Small intestine (tissue), 7 donors: ENCODE data around the gene SDR9C7. TPM values are rescaled to one million over a fixed set of nuclear protein-coding genes. Genes with fewer than 3 reads are reported as not detected.
A peak's percentile ranks its signal among the peaks of the same experiment; 100 is the strongest.
"Not testable (repeated sequence)": the region's sequence is repeated elsewhere in the genome, so short reads cannot be mapped to it uniquely, and the experiment has no call there.

Experiments used
- DNase-seq, 2 donors: peaks; one replicate each; pipeline versions ENCODE4 v3.0.0 to v3.0.0-alpha.2; 2013
- FAIRE-seq: peaks from 2 replicates; lab custom pipeline; 2012; peaks lifted over from hg19 to GRCh38; lab: Jason Lieb, UNC
- H3K27ac ChIP-seq, 3 donors: one replicate each; pipeline ENCODE4 v1.5.1; 2013; ENCODE audit warnings: low read length in 2 of 3, mild to moderate bottlenecking in 2 of 3, control low read depth in 1 of 3, inconsistent platforms in 1 of 3, low read depth in 1 of 3, moderate library complexity in 1 of 3
- H3K27me3 ChIP-seq, 3 donors: one replicate each; pipeline ENCODE4 v1.6.1; 2013; ENCODE audit warnings: low read length in 3 of 3, inconsistent platforms in 1 of 3; ENCODE audit not compliant: control insufficient read depth in 3 of 3, insufficient read depth in 3 of 3
- H3K36me3 ChIP-seq, 3 donors: one replicate each; pipeline ENCODE4 v1.6.1; 2013; ENCODE audit warnings: low read length in 3 of 3, inconsistent platforms in 1 of 3, low read depth in 1 of 3, mild to moderate bottlenecking in 1 of 3, moderate library complexity in 1 of 3; ENCODE audit not compliant: control insufficient read depth in 3 of 3, insufficient read depth in 2 of 3
- H3K4me1 ChIP-seq, 3 donors: one replicate each; pipeline ENCODE4 v1.6.1; 2013; ENCODE audit warnings: low read length in 2 of 3, inconsistent platforms in 1 of 3, low read depth in 1 of 3, mild to moderate bottlenecking in 1 of 3, moderate library complexity in 1 of 3; ENCODE audit not compliant: control insufficient read depth in 3 of 3, insufficient read depth in 2 of 3
- H3K4me3 ChIP-seq, 3 donors: one replicate each; pipeline ENCODE4 v1.5.1; 2013; ENCODE audit warnings: low read length in 3 of 3, control low read depth in 1 of 3, inconsistent platforms in 1 of 3, low read depth in 1 of 3, mild to moderate bottlenecking in 1 of 3, moderate library complexity in 1 of 3
- H3K9me3 ChIP-seq, 2 donors: one replicate each; pipeline ENCODE4 v1.6.1; 2013; ENCODE audit warnings: low read depth in 1 of 2, low read length in 1 of 2; ENCODE audit not compliant: control insufficient read depth in 2 of 2, insufficient read depth in 1 of 2
- WGBS, 3 donors: extraction: QIAGEN DNeasy Blood & Tissue Kit; methylation state at CpG; one replicate each; pipeline ENCODE4 v1.1.7; 2013; 5-methylcytosine and 5-hydroxymethylcytosine counted together
- polyA plus RNA-seq, 4 donors: library from polyadenylated mRNA; stranded (reverse) in 3 of 4; unstranded in 1 of 4; fragments of 200-250 nt in 3 of 4; fragments of 120-200 nt in 1 of 4; gene quantifications; one replicate each; pipeline versions ENCODE4 v1.2.1 to v1.2.3, GENCODE V29; 2013
- donor health status: healthy with polysubstance abuse.
- donor health status: control.
- donor health status: control.
- donor health status: Bipolar disorder and iron deficiency.
- donor health status: healthy.

SDR9C7 gene
- polyA plus RNA-seq, 4 donors, result not detected

GRCh38 chr12:56931474-56931978, 2.7 kb downstream of the SDR9C7 start:
- DNase-seq (peak; percentile 8 to 76), FAIRE-seq (no peak)
- no peak overlapping the region for H3K4me3 ChIP-seq
- H3K9me3 ChIP-seq, result no peaks in the 10 kb centered on the region
- WGBS, 3 donors, result 77 to 83% (median 81%) methylated on average over 2 of the region's 2 CpGs
- H3K27me3 ChIP-seq, result no peaks in the 10 kb centered on the region
- peaks cover 0 to 7% (median 0%) of the 10 kb centered on the region in 3 donors for H3K4me1 ChIP-seq
- no peaks in the 10 kb centered on the region for H3K36me3 ChIP-seq
- H3K27ac ChIP-seq, result peak overlapping the region in 1 of 3 donors; percentile 21

DNA sequence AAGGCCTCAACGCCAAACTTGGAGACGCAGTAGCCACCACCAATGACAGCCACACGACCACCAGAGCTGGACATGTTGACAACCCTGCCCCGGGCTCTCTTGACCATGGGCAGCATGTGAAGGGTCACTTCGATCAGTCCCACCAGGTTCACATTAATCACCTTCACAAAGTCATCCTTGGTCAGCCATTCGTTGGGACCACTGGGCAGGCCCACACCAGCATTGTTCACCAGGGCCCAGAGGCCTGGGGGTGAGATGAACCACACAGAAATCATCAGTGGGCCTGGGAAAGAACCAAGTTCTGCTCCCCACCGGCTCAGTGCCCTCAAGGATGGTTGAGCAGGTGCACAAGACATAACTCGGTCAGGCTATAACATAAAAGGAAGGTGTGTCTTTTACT, 4.0 kb downstream of the SDR9C7 start:
- H3K9me3 ChIP-seq, result no peaks in the 10 kb centered on the region
- WGBS, 3 donors, result 79 to 88% (median 80%) methylated on average over 8 of the region's 8 CpGs
- FAIRE-seq, result no peak

GRCh38 chr12:56929780-56930179, 4.4 kb downstream of the SDR9C7 start:
- FAIRE-seq (no peak), DNase-seq (no peak)
- Histone ChIP-seq H3K27me3 (no peaks in the 10 kb centered on the region), H3K4me3 (no peak overlapping the region), H3K36me3 (no peaks in the 10 kb centered on the region), H3K27ac (no peak overlapping the region), H3K9me3 (no peaks in the 10 kb centered on the region), H3K4me1 (peaks cover 0 to 7% (median 0%) of the 10 kb centered on the region in 3 donors)
- WGBS, 3 donors, result 91 to 94% (median 92%) methylated on average over 4 of the region's 4 CpGs

More for the DNA sequence above, 4.0 kb downstream of the SDR9C7 start:
- Histone ChIP-seq H3K27ac (no peak overlapping the region), H3K36me3 (no peaks in the 10 kb centered on the region), H3K4me1 (peaks cover 0 to 7% (median 0%) of the 10 kb centered on the region in 3 donors), H3K4me3 (no peak overlapping the region), H3K27me3 (no peaks in the 10 kb centered on the region)
- DNase-seq, result no peak

DNA sequence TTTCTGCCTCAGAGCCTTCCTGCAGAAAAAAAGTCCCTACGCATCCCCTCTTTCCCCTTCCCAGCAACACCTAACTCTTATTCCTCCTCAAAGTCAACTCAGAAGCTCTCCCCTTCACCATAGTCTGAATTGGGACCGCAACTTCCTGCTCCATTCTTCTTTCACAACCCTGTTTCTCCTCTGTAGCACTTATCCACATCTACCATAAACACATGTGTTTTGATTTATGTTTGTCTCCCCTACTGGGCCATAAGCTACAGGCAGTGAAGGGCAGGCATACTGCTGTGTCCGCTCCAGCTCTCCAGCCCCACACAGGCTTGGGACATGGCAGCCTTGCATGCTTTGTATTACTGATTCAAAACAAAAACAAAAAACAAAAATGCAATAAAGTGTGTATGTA, 5.9 kb downstream of the SDR9C7 start:
- DNase-seq (no peak), FAIRE-seq (no peak)
- H3K4me3 ChIP-seq, result no peak overlapping the region
- WGBS, 3 donors, result 57 to 91% (median 75%) methylated on average over 3 of the region's 3 CpGs
- H3K36me3 ChIP-seq, result no peaks in the 10 kb centered on the region
- no peak overlapping the region for H3K27ac ChIP-seq
- H3K4me1 ChIP-seq, result peaks cover 0 to 7% (median 0%) of the 10 kb centered on the region in 3 donors
- no peaks in the 10 kb centered on the region for H3K9me3 ChIP-seq
- no peaks in the 10 kb centered on the region for H3K27me3 ChIP-seq

GRCh38 chr12:56927281-56927680, 6.9 kb downstream of the SDR9C7 start:
- no peaks in the 10 kb centered on the region for H3K36me3 ChIP-seq
- WGBS, 3 donors, result 89 to 95% (median 92%) methylated on average over 4 of the region's 4 CpGs
- H3K9me3 ChIP-seq, result no peaks in the 10 kb centered on the region
- FAIRE-seq (no peak), DNase-seq (no peak)
- no peak overlapping the region for H3K4me3 ChIP-seq
- H3K27me3 ChIP-seq, result no peaks in the 10 kb centered on the region
- H3K4me1 ChIP-seq, result peaks cover 0 to 7% (median 0%) of the 10 kb centered on the region in 3 donors
- no peak overlapping the region for H3K27ac ChIP-seq

DNA sequence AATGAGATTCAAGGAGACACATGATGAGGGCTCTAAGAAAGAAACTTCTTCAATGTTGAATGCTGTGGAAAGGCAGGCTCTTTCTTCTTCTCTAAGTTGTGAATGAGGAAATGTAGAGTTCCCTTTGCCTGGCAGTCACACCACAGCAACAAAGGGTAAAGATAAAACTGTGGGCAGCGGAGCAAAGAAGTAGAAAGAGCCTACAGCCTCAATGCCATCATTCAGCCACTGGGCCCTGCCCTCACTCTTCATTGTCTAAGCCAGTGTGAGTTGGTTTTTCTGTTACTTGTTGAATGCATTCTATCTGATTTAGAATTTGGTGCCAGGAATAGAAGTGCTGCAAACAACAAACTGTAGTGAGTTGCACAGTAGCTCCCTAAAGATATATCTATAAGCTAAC, 12.2 kb downstream of the SDR9C7 start:
- no peaks in the 10 kb centered on the region for H3K9me3 ChIP-seq
- H3K27me3 ChIP-seq, result peaks cover 0 to 1% (median 0%) of the 10 kb centered on the region in 3 donors
- H3K27ac ChIP-seq, result no peak overlapping the region
- no peaks in the 10 kb centered on the region for H3K4me1 ChIP-seq
- DNase-seq (no peak), FAIRE-seq (no peak)
- no peaks in the 10 kb centered on the region for H3K36me3 ChIP-seq
- WGBS, 3 donors, result 58 to 76% (median 75%) methylated on average over 1 of the region's 1 CpG
- no peak overlapping the region for H3K4me3 ChIP-seq

DNA sequence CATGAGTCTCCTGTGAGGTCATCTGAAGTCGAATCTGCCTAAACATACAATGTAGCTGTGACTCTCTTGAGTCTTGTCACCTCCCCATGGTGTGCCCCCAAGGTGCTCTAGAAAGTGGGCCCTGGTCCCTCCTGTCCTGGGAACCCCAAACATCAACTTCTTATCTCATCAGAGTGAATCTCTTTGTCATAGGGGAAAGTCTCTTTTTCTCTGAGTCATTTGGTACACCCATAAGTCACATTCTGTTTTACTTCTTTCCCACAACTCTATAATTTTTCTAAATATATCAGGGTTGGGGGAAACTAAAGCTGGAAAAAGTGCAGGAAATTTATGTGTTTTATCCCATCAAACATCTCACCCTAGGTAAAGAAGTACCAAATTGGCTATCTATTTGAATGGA, 12.9 kb downstream of the SDR9C7 start:
- DNase-seq (no peak), FAIRE-seq (no peak)
- H3K9me3 ChIP-seq, result no peaks in the 10 kb centered on the region
- WGBS, 3 donors, result 62 to 77% (median 62%) methylated on average over 1 of the region's 1 CpG
- no peaks in the 10 kb centered on the region for H3K36me3 ChIP-seq
- peaks cover 0 to 1% (median 0%) of the 10 kb centered on the region in 3 donors for H3K27me3 ChIP-seq
- no peak overlapping the region for H3K4me3 ChIP-seq
- H3K4me1 ChIP-seq, result no peaks in the 10 kb centered on the region
- H3K27ac ChIP-seq, result no peak overlapping the region

- not testable (repeated sequence) for FAIRE-seq, H3K9me3 ChIP-seq, H3K27me3 ChIP-seq, H3K27ac ChIP-seq, DNase-seq, H3K4me1 ChIP-seq, H3K36me3 ChIP-seq, H3K4me3 ChIP-seq
- WGBS, 3 donors, result 86 to 93% (median 92%) methylated on average over 3 of the region's 3 CpGs
These were observed 16.1 kb downstream of the SDR9C7 start for GRCh38 chr12:56918139-56918538.

GRCh38 chr12:56916996-56917333, 17.2 kb downstream of the SDR9C7 start:
- WGBS, 3 donors, result 84 to 88% (median 87%) methylated on average over 1 of the region's 1 CpG

More at GRCh38 chr12:56916996-56917333, 17.2 kb downstream of the SDR9C7 start:
- H3K27ac ChIP-seq, result no peak overlapping the region
- H3K36me3 ChIP-seq, result no peaks in the 10 kb centered on the region
- DNase-seq, result no peak
- H3K9me3 ChIP-seq, result no peaks in the 10 kb centered on the region
- FAIRE-seq, result no peak
- H3K4me1 ChIP-seq, result no peaks in the 10 kb centered on the region
- no peak overlapping the region for H3K4me3 ChIP-seq
- peaks cover 0 to 1% (median 0%) of the 10 kb centered on the region in 3 donors for H3K27me3 ChIP-seq
